Vagina (tissue), 2 donors: ENCODE measurements around the gene CNMD. TPM values are rescaled to one million over a fixed set of nuclear protein-coding genes. Genes with fewer than 3 reads are reported as not detected.

Experiments
- DNase-seq, 2 donors: peaks; one replicate each; pipeline ENCODE4 v3.0.0-alpha.2; 2017; ENCODE audit errors: extremely low spot score in 2 of 2
- H3K27ac ChIP-seq: fragments of 200-600 bp; sonication (generic); one replicate; pipeline ENCODE4 v1.5.1; 2019
- H3K27me3 ChIP-seq: fragments of 200-600 bp; sonication (generic); one replicate; pipeline ENCODE4 v1.5.1; 2019
- H3K36me3 ChIP-seq, 2 donors: fragments of 200-600 bp; sonication (generic); one replicate each; pipeline ENCODE4 v1.5.1; 2017 to 2019
- H3K4me1 ChIP-seq: fragments of 200-600 bp; sonication (generic); one replicate; pipeline ENCODE4 v1.5.1; 2019
- H3K4me3 ChIP-seq, 2 donors: fragments of 200-600 bp; sonication (generic); 1 replicate in 1 of 2; 2 replicates in 1 of 2; pipeline ENCODE4 v1.5.1; 2016 to 2019
- H3K9me3 ChIP-seq: fragments of 200-600 bp; sonication (generic); one replicate; pipeline ENCODE4 v1.5.1; 2019
- CTCF ChIP-seq, 3 experiments: fragments of 450-650 bp in 2 of 3; fragments of 200-600 bp in 1 of 3; sonication (generic) in 1 of 3; IDR thresholded peaks; one replicate each; pipeline ENCODE4 v1.5.1; 2017 to 2019; ENCODE audit warnings: antibody characterized with exemption in 3 of 3, mild to moderate bottlenecking in 2 of 3, moderate library complexity in 2 of 3
- POLR2A ChIP-seq, 2 donors: fragments of 450-650 bp; IDR thresholded peaks; one replicate each; pipeline ENCODE4 v1.6.1; 2017; ENCODE audit warnings: antibody characterized with exemption in 2 of 2, mild to moderate bottlenecking in 2 of 2, moderate library complexity in 2 of 2
- POLR2AphosphoS5 ChIP-seq, 2 donors: sonication (generic); formaldehyde crosslinking; IDR thresholded peaks; one replicate each; pipeline ENCODE4 v1.9.0; 2017; ENCODE audit warnings: antibody characterized with exemption in 2 of 2, mild to moderate bottlenecking in 2 of 2, low read depth in 1 of 2; ENCODE audit not compliant: insufficient read depth in 1 of 2
- intact Hi-C: fragments of 100-400 bp; cut with DNase I; formaldehyde crosslinking; loops from one replicate; pipeline ENCODE4 v1.15.1; 2023
- total RNA-seq: library from RNA; depleted of rRNA; stranded (reverse); fragments of >200 nt; gene quantifications from one replicate; pipeline ENCODE4 v1.2.3, GENCODE V29; 2016

CNMD gene
- not detected for total RNA-seq

DNA sequence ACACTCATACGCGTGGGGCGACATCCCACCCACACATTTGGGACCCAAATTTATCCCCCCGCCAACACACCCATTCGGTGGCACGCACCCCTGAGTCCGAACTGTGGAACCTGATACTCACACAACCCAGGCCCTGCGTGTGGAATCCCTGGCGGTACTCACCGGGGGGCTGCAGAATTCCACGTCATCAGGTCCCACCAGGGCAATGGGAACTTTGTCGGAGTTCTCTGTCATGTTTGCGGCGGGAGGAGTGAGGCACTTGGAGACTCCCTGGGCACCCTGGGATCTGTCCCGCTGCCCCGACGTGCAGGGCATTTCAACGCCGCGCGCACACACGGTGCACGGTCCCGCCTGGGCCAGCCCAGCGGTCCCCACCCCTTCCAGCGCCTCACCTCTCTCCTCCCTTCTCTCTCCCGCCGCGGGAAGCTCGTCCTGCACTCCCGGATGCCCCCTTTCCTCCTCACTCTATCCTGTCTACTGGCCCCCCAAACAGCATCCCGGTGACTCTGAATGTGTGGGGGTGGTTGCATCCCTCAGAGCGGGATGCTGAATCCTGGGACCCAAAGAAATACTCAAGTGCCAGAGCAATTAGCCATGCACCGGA, at the start of gene CNMD:
Gene CNMD, minus strand, starts transcription at position 353 of the 604 bp plus-strand sequence. Its CDS starts 119 bp downstream, at position 234.
- H3K27me3 ChIP-seq: no peaks in the 10 kb centered on the region
- H3K9me3 ChIP-seq: no peaks in the 10 kb centered on the region
- no peak within 1 kb of the TSS for H3K27ac ChIP-seq
- H3K36me3 ChIP-seq: no peaks in the 10 kb centered on the region
- H3K4me3 ChIP-seq: peak within 1 kb of the TSS; percentile 27 to 45
- DNase-seq: no peak
- intact Hi-C loops: no loop called here
- TF ChIP-seq POLR2A (IDR thresholded peaks at IDR 0.05) (no peak), POLR2AphosphoS5 (IDR thresholded peaks at IDR 0.05; ENCODE audit: insufficient read depth in 1 of 2, low read depth in 1 of 2) (no peak), CTCF (IDR thresholded peaks at IDR 0.05) (no peak)
- peaks cover 13% of the 10 kb centered on the region for H3K4me1 ChIP-seq

DNA sequence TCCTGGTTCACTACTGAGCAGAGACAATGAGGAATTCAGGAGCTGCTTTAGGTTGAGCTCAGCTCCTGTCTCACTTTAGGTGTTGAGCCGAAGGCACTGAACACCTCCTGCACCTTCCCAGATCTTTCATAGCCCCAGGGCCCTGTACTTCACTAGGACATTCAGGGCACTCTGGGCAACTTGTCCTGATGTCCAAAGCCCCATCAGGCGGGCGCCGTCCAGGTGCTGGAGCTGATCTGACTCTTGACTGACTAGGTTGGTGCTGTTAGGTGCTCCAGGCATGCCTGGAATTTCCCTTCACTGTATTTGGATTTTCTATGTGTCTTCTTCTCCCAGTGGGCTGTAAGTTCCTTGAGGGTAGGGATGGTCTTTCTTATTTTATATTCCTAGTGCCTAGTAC, 48.4 kb upstream of the CNMD start:
- no peak overlapping the region for H3K27ac ChIP-seq
- no peak for DNase-seq
- no peaks in the 10 kb centered on the region for H3K9me3 ChIP-seq
- TF ChIP-seq POLR2AphosphoS5 (IDR thresholded peaks at IDR 0.05; ENCODE audit: insufficient read depth in 1 of 2, low read depth in 1 of 2): no peak
- no peak for TF ChIP-seq CTCF (IDR thresholded peaks at IDR 0.05)
- TF ChIP-seq POLR2A (IDR thresholded peaks at IDR 0.05): no peak
- no peak overlapping the region for H3K4me3 ChIP-seq
- intact Hi-C loops: no loop called here
- no peaks in the 10 kb centered on the region for H3K4me1 ChIP-seq
- no peaks in the 10 kb centered on the region for H3K27me3 ChIP-seq
- H3K36me3 ChIP-seq: no peaks in the 10 kb centered on the region

DNA sequence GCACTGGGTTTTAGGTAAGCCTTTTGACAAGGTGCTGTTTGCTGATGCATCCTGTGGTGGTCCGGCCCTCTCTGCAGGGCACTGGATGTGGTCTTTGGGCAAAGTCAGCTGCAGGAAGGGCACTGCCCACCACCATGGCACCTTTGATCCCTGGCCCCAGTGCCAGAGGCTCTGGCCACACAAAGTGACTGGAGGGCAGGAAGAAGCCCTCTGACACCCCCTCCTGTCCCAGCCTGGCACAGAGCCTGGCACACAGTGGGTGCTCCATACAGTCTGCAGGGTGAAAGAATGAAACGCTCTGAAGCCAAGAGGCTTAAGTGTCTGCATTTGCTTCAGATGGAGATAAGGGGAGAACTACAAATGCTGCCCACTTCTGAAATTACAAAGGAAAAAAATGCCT, 47.6 kb upstream of the CNMD start:
- intact Hi-C loops: no loop called here
- Histone ChIP-seq H3K36me3 (no peaks in the 10 kb centered on the region), H3K4me1 (no peaks in the 10 kb centered on the region), H3K4me3 (no peak overlapping the region), H3K27ac (no peak overlapping the region), H3K27me3 (no peaks in the 10 kb centered on the region), H3K9me3 (no peaks in the 10 kb centered on the region)
- no peak for DNase-seq
- TF ChIP-seq POLR2A (IDR thresholded peaks at IDR 0.05) (no peak), POLR2AphosphoS5 (IDR thresholded peaks at IDR 0.05; ENCODE audit: insufficient read depth in 1 of 2, low read depth in 1 of 2) (no peak), CTCF (IDR thresholded peaks at IDR 0.05) (no peak)

DNA sequence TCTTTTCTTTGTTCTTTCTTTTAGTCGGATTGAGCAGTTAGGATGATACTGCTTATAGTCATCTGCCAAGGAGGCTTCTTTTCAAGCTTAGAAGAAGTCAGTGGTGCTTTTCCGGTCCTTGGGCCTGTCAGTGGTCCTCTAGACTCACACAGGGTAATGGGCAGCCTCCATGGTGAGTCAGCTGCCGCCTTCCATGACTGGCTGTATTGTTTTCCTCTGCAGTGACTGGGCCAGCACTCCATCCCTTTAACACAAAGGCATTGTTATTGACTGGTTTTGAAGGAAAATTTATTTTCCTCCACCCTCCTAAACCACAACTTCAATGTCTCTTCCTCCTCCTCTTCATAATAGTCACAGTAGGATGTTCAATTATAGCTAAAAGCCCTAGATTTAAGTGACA, 47.1 kb upstream of the CNMD start:
- intact Hi-C loops: no loop called here

More for the DNA sequence above, 47.1 kb upstream of the CNMD start:
- Histone ChIP-seq H3K4me3 (no peak overlapping the region), H3K4me1 (no peaks in the 10 kb centered on the region), H3K27me3 (no peaks in the 10 kb centered on the region), H3K9me3 (no peaks in the 10 kb centered on the region), H3K36me3 (no peaks in the 10 kb centered on the region), H3K27ac (no peak overlapping the region)
- TF ChIP-seq POLR2A (IDR thresholded peaks at IDR 0.05) (no peak), CTCF (IDR thresholded peaks at IDR 0.05) (no peak), POLR2AphosphoS5 (IDR thresholded peaks at IDR 0.05; ENCODE audit: insufficient read depth in 1 of 2, low read depth in 1 of 2) (no peak)
- no peak for DNase-seq
